IMR-90 (cell line): ENCODE measurements around the gene NAT14.

ENCODE experiments used
- BHLHE40 ChIP-seq: fragments of 150-350 bp; IDR thresholded peaks from 2 replicates; pipeline ENCODE4 v1.6.1; 2016; ENCODE audit warnings: mild to moderate bottlenecking, low read depth, low read length
- CEBPB ChIP-seq: IDR thresholded peaks from 2 replicates; pipeline ENCODE4 v1.6.1; 2012; ENCODE audit warnings: low read depth, low read length, improper control_type of control experiment
- SMC3 ChIP-seq: fragments of 150-350 bp; IDR thresholded peaks from 2 replicates; pipeline ENCODE4 v1.6.1; 2016; ENCODE audit warnings: low read depth, mild to moderate bottlenecking, antibody characterized with exemption, low read length, moderate library complexity
- TF ChIP-seq, protein P1 (sequence below): conservative IDR thresholded peaks from 2 replicates; pipeline ENCODE4 v1.5.1; 2012; ENCODE audit warnings: mild to moderate bottlenecking, low read depth, low read length, improper control_type of control experiment

DNA sequence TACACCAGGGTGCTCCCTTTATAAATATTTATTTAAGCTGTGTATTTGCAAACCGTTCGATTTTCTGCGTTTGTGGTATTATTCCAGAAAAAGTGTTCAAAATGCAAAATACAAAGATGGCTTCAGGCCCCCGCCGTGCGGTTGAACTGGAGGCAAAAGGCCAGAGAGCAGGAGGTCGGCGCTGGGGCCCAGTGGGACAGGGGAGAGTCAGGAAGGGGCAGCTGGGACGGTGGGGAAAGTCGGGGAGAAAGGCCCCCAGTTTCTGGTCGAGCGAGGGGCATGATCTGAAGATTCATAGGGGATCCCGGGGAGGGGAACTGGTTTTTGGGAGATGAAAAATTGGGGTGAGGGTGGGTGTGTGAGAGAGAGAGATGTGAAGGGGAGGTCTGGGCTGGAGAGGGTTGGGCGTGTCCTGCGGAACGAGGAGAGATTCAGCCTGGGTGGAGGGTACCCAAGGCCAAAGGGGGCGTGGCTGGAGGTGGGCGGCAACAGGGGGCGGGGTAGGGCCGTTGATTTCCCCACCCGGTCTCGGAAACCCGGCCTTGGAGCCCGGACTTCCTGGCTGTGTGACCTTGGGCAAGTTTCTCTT, 24.2 kb upstream of the NAT14 start:
- TF ChIP-seq CEBPB, result peak; percentile 33; the same call in 1 of the 2 replicates
- no peak for TF ChIP-seq SMC3
- TF ChIP-seq, protein P1, sequence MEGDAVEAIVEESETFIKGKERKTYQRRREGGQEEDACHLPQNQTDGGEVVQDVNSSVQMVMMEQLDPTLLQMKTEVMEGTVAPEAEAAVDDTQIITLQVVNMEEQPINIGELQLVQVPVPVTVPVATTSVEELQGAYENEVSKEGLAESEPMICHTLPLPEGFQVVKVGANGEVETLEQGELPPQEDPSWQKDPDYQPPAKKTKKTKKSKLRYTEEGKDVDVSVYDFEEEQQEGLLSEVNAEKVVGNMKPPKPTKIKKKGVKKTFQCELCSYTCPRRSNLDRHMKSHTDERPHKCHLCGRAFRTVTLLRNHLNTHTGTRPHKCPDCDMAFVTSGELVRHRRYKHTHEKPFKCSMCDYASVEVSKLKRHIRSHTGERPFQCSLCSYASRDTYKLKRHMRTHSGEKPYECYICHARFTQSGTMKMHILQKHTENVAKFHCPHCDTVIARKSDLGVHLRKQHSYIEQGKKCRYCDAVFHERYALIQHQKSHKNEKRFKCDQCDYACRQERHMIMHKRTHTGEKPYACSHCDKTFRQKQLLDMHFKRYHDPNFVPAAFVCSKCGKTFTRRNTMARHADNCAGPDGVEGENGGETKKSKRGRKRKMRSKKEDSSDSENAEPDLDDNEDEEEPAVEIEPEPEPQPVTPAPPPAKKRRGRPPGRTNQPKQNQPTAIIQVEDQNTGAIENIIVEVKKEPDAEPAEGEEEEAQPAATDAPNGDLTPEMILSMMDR, result no peak
- no peak for TF ChIP-seq BHLHE40
